Endothelial cell of umbilical vein (primary cell): Measurements from ENCODE around the gene NRG3. TPM values are rescaled to one million over a fixed set of nuclear protein-coding genes. Genes with fewer than 3 reads are reported as not detected.

Experiments used
- BruUV-seq: library from RNA; stranded (reverse); fragments of 400-500 nt; replicated peaks from 2 replicates; lab custom pipeline; 2021; lab: Mats Ljungman, UMichigan
- CTCF ChIA-PET: fragments of 300-600, 350-600 bp; sonication (Branson Sonifier 250); formaldehyde crosslinking; loops from one replicate; lab custom pipeline; 2021; ENCODE audit warnings: antibody characterized with exemption, inconsistent platforms; lab: Charles Lee
- POLR2A ChIA-PET: fragments of 300-600, 350-600 bp; sonication (Branson Sonifier 250); formaldehyde crosslinking; loops from one replicate; lab custom pipeline; 2021; ENCODE audit warnings: antibody characterized with exemption, inconsistent platforms; lab: Charles Lee
- DNase-seq: peaks from one replicate; pipeline ENCODE4 v3.0.0-alpha.2; 2011; ENCODE audit warnings: low read depth, low spot score
- FAIRE-seq: peaks from 2 replicates; lab custom pipeline; 2011; peaks lifted over from hg19 to GRCh38; lab: Jason Lieb, UNC
- H2AFZ ChIP-seq: 2 replicates; pipeline ENCODE4 v1.6.0; 2012; ENCODE audit warnings: low read depth, low read length, control low read depth, inconsistent platforms
- H3K27ac ChIP-seq: 2 replicates; pipeline ENCODE4 v1.5.1; 2011; ENCODE audit warnings: low read depth, mild to moderate bottlenecking, control low read depth, low read length, moderate library complexity; ENCODE audit not compliant: insufficient read depth
- H3K27me3 ChIP-seq, 2 experiments: 2 replicates each; pipeline versions ENCODE4 v1.6.0 to v1.6.1; 2011; ENCODE audit warnings: low read length in 2 of 2, mixed read lengths in 1 of 2; ENCODE audit not compliant: control insufficient read depth in 2 of 2, insufficient read depth in 2 of 2
- H3K36me3 ChIP-seq, 2 experiments: 2 replicates in 1 of 2; 3 replicates in 1 of 2; pipeline ENCODE4 v1.5.1; 2011; ENCODE audit warnings: low read length in 2 of 2, mild to moderate bottlenecking in 1 of 2, moderate library complexity in 1 of 2; ENCODE audit not compliant: control insufficient read depth in 2 of 2, insufficient read depth in 2 of 2; ENCODE audit errors: extremely low read depth in 1 of 2
- H3K4me1 ChIP-seq: 3 replicates; pipeline ENCODE4 v1.5.1; 2011; ENCODE audit warnings: mild to moderate bottlenecking, low read length; ENCODE audit not compliant: control insufficient read depth, insufficient read depth; ENCODE audit errors: extremely low read depth
- H3K4me2 ChIP-seq: 2 replicates; pipeline ENCODE4 v1.6.1; 2011; ENCODE audit warnings: low read length, control low read depth, mixed read lengths; ENCODE audit not compliant: insufficient read depth
- H3K4me3 ChIP-seq, 3 experiments: fragments of 200-600 bp in 1 of 3; sonication (generic), shearing (Covaris generic) in 1 of 3; replicated peaks in 1 of 3; 2 replicates each; pipeline ENCODE4 v1.5.1; 2011 to 2016; ENCODE audit warnings: control low read depth in 3 of 3, low read length in 3 of 3, mild to moderate bottlenecking in 2 of 3, inconsistent platforms in 1 of 3, low read depth in 1 of 3, moderate library complexity in 1 of 3; ENCODE audit not compliant: insufficient read depth in 1 of 3
- H3K79me2 ChIP-seq: 2 replicates; pipeline ENCODE4 v1.6.0; 2012; ENCODE audit warnings: low read length, inconsistent platforms; ENCODE audit not compliant: control insufficient read depth, insufficient read depth
- H3K9ac ChIP-seq: replicated peaks from 2 replicates; pipeline ENCODE3; 2011; ENCODE audit warnings: low read length, control low read depth; ENCODE audit not compliant: insufficient read depth; ENCODE audit errors: extremely low read depth
- H3K9me1 ChIP-seq: replicated peaks from 3 replicates; pipeline ENCODE4 v1.6.0; 2011; ENCODE audit warnings: mild to moderate bottlenecking, low read length; ENCODE audit not compliant: control insufficient read depth, insufficient read depth; ENCODE audit errors: extremely low read depth
- H3K9me3 ChIP-seq: replicated peaks from 2 replicates; pipeline ENCODE4 v1.5.1; 2012; ENCODE audit warnings: low read length, inconsistent platforms; ENCODE audit not compliant: control insufficient read depth, insufficient read depth
- H4K20me1 ChIP-seq: replicated peaks from 2 replicates; pipeline ENCODE3; 2011; ENCODE audit warnings: mild to moderate bottlenecking, low read length; ENCODE audit not compliant: control insufficient read depth, insufficient read depth; ENCODE audit errors: extremely low read depth
- CTCF ChIP-seq, 2 donors: IDR thresholded peaks; 1 replicate in 1 of 2; 2 replicates in 1 of 2; pipeline ENCODE4 v1.5.1; 2011; ENCODE audit warnings: low read length in 2 of 2, mild to moderate bottlenecking in 2 of 2, moderate library complexity in 2 of 2, control low read depth in 1 of 2, inconsistent platforms in 1 of 2, low read depth in 1 of 2; ENCODE audit not compliant: insufficient read depth in 1 of 2; ENCODE audit errors: extremely low read depth in 1 of 2
- EZH2 ChIP-seq: IDR thresholded peaks from 2 replicates; pipeline ENCODE4 v1.6.1; 2012; ENCODE audit warnings: borderline replicate concordance, low read depth, mild to moderate bottlenecking, moderate library complexity, low read length, inconsistent platforms; ENCODE audit not compliant: severe bottlenecking
- FOS ChIP-seq: IDR thresholded peaks from 2 replicates; pipeline ENCODE4 v1.6.1; 2011; ENCODE audit warnings: mild to moderate bottlenecking, low read length, moderate library complexity, borderline replicate concordance; ENCODE audit not compliant: insufficient read depth
- GATA2 ChIP-seq: IDR thresholded peaks from 2 replicates; pipeline ENCODE4 v1.7.0; 2011; ENCODE audit warnings: low read depth, mild to moderate bottlenecking, moderate library complexity, mixed read lengths, low read length; ENCODE audit not compliant: insufficient read length, insufficient read depth
- JUN ChIP-seq: IDR thresholded peaks from 2 replicates; pipeline ENCODE4 v1.6.1; 2011; ENCODE audit warnings: borderline replicate concordance, low read depth; ENCODE audit not compliant: insufficient read length, insufficient read depth
- MAX ChIP-seq: IDR thresholded peaks from 2 replicates; pipeline ENCODE4 v1.6.1; 2011; ENCODE audit not compliant: insufficient read depth, insufficient read length
- MYC ChIP-seq: IDR thresholded peaks from one replicate; pipeline ENCODE4 v1.6.1; 2011; ENCODE audit warnings: mild to moderate bottlenecking, low read depth, low read length
- POLR2A ChIP-seq: IDR thresholded peaks from 2 replicates; pipeline ENCODE4 v1.6.1; 2012; ENCODE audit warnings: low read depth, mild to moderate bottlenecking, control low read depth, low read length
- POLR2AphosphoS5 ChIP-seq: IDR thresholded peaks from 2 replicates; pipeline ENCODE4 v1.6.1; 2012; ENCODE audit warnings: low read depth, mild to moderate bottlenecking, control low read depth, low read length, moderate library complexity; ENCODE audit not compliant: insufficient read depth
- dilution Hi-C: fragments of 300-500 bp; cut with MboI; formaldehyde crosslinking; loops from one replicate; pipeline ENCODE4 v1.15.0; 2019; ENCODE audit warnings: low sequenced_read_pairs; ENCODE audit not compliant: extremely low pct_ligation_motif_present
- intact Hi-C: fragments of 100-400 bp; cut with micrococcal nuclease; formaldehyde crosslinking; loops from one replicate; pipeline ENCODE4 v1.10.0; 2022
- polyA plus RNA-seq, 4 experiments: library from polyadenylated mRNA; depleted of rRNA in 3 of 4; stranded (reverse) in 3 of 4; unstranded in 1 of 4; fragments of >200 nt; gene quantifications; 2 replicates each; pipeline versions ENCODE4 v1.2.1 to v1.2.3, GENCODE V29; 2011 to 2012; ENCODE audit warnings: missing spikeins in 1 of 4
- total RNA-seq: library from RNA; stranded (reverse); gene quantifications from 2 replicates; pipeline ENCODE4 v1.2.3, GENCODE V29; 2021

NRG3 gene
- total and polyA plus RNA-seq, 2 donors (not counting 3 experiments of a cell fraction or from before 2014, with no cell fraction given): 1.9 to 3.9 TPM

GRCh38 chr10:82266438-82266837, 391.4 kb downstream of the NRG3 start:
- no peaks in the 10 kb centered on the region for H4K20me1 ChIP-seq
- no peaks in the 10 kb centered on the region for H3K36me3 ChIP-seq
- POLR2A ChIA-PET: no interaction called here
- no peaks in the 10 kb centered on the region for H3K79me2 ChIP-seq
- H3K9ac ChIP-seq: no peak overlapping the region
- H3K4me3 ChIP-seq: no peak overlapping the region
- TF ChIP-seq POLR2AphosphoS5 (no peak), JUN (no peak), EZH2 (no peak), FOS (no peak), MAX (no peak), MYC (no peak), CTCF (IDR thresholded peaks at IDR 0.05; ENCODE audit: extremely low read depth in 1 of 2, insufficient read depth in 1 of 2, low read depth in 1 of 2, low read length in 2 of 2) (no peak), POLR2A (no peak), GATA2 (no peak)
- DNase-seq (no peak), FAIRE-seq (no peak)
- intact Hi-C loops (no loop called here), dilution Hi-C loops (no loop called here)
- H3K4me2 ChIP-seq: no peak overlapping the region
- BruUV-seq: no TSS peak
- no peaks in the 10 kb centered on the region for H3K9me3 ChIP-seq
- CTCF ChIA-PET: no interaction called here
- no peaks in the 10 kb centered on the region for H3K27me3 ChIP-seq
- H2AFZ ChIP-seq: no peak overlapping the region
- no peaks in the 10 kb centered on the region for H3K4me1 ChIP-seq
- H3K9me1 ChIP-seq: no peaks in the 10 kb centered on the region
- H3K27ac ChIP-seq: no peak overlapping the region
